KMS-11 (cell line): ENCODE results near the gene GEMIN7.

ENCODE experiments used
- H2AFZ ChIP-seq: fragments of 200-600 bp; sonication (generic); 2 replicates; pipeline ENCODE4 v1.6.1; 2016; ENCODE audit warnings: antibody characterized with exemption, mixed run types, low read depth
- H3K27ac ChIP-seq: fragments of 200-600 bp; sonication (generic); 2 replicates; pipeline ENCODE4 v1.6.1; 2016; ENCODE audit warnings: mild to moderate bottlenecking, mixed run types
- H3K27me3 ChIP-seq: fragments of 200-600 bp; sonication (generic); 2 replicates; pipeline ENCODE4 v1.6.1; 2017; ENCODE audit warnings: mild to moderate bottlenecking, low read depth, mixed run types, moderate library complexity; ENCODE audit not compliant: insufficient read depth
- H3K36me3 ChIP-seq: fragments of 200-600 bp; sonication (generic); 2 replicates; pipeline ENCODE4 v1.6.1; 2017; ENCODE audit warnings: mild to moderate bottlenecking, mixed run types; ENCODE audit not compliant: insufficient read depth
- H3K4me1 ChIP-seq: fragments of 200-600 bp; sonication (generic); 2 replicates; pipeline ENCODE4 v1.6.1; 2016; ENCODE audit warnings: mild to moderate bottlenecking, low read depth, mixed run types; ENCODE audit not compliant: poor library complexity, severe bottlenecking
- H3K4me2 ChIP-seq: fragments of 200-600 bp; sonication (generic); 2 replicates; pipeline ENCODE4 v1.7.0; 2016; ENCODE audit warnings: mild to moderate bottlenecking, mixed run types
- H3K4me3 ChIP-seq: fragments of 200-600 bp; sonication (generic); IDR thresholded peaks from 2 replicates; pipeline ENCODE4 v1.6.1; 2017; ENCODE audit warnings: low read depth, low read length, mixed read lengths; ENCODE audit not compliant: insufficient read depth
- H3K79me2 ChIP-seq: fragments of 200-600 bp; sonication (generic); 2 replicates; pipeline ENCODE4 v1.6.1; 2016; ENCODE audit warnings: low read depth, mixed run types; ENCODE audit not compliant: insufficient read depth
- H3K9ac ChIP-seq: fragments of 200-600 bp; sonication (generic); 2 replicates; pipeline ENCODE4 v1.6.1; 2016; ENCODE audit warnings: mild to moderate bottlenecking, mixed run types
- H4K20me1 ChIP-seq: fragments of 200-600 bp; sonication (generic); 2 replicates; pipeline ENCODE4 v1.6.1; 2016; ENCODE audit warnings: mild to moderate bottlenecking, mixed run types; ENCODE audit not compliant: insufficient read depth
- TF ChIP-seq, protein P1 (sequence below): fragments of 200-600 bp; sonication (generic); conservative IDR thresholded peaks from 2 replicates; pipeline ENCODE4 v1.6.1; 2017; ENCODE audit warnings: low read depth, mild to moderate bottlenecking, antibody characterized with exemption, low read length, moderate library complexity, mixed read lengths

GEMIN7 gene

DNA sequence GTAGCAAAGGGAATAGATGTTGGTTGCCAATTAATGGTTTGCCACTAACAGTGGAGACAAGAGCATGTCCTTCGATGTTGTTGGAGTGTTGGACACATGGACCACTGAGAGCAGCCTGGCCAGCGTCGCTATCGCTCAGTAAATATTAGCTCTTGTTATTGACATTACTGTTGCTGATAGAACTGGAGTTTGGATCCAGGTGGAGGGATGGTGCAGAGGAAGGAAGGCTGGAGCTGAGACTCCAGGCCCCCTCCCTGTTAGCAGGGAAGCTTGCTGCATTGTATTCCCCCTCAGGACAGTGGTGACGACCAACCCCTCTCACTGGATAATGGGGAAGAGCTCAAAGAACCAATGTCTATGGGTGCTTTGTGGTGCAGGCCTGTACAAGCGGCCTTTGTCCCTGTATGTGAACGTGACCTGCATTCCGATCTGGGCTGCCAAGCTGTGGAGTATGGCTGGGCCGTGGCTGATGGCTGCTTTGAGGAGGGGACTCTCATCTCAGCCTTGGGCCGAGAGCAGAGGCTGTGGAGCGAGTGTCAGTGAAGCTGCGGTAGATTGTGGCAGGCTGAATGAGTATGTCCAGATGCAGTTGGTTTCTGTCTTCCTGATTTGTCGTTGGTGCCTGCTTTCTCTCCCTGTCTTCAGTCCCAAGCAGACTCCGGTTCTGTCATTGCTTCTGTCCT lies 33.2 kb upstream of the GEMIN7 start:
- Histone ChIP-seq H3K4me3 (no peak overlapping the region), H3K4me2 (no peak overlapping the region), H4K20me1 (no peaks in the 10 kb centered on the region), H3K9ac (no peak overlapping the region), H3K4me1 (peaks cover 58% of the 10 kb centered on the region), H3K27me3 (no peaks in the 10 kb centered on the region), H3K79me2 (peaks cover 91% of the 10 kb centered on the region), H2AFZ (no peak overlapping the region), H3K27ac (no peak overlapping the region), H3K36me3 (peaks cover 10% of the 10 kb centered on the region; the same call in 1 of the 2 replicates)
- TF ChIP-seq, protein P1, sequence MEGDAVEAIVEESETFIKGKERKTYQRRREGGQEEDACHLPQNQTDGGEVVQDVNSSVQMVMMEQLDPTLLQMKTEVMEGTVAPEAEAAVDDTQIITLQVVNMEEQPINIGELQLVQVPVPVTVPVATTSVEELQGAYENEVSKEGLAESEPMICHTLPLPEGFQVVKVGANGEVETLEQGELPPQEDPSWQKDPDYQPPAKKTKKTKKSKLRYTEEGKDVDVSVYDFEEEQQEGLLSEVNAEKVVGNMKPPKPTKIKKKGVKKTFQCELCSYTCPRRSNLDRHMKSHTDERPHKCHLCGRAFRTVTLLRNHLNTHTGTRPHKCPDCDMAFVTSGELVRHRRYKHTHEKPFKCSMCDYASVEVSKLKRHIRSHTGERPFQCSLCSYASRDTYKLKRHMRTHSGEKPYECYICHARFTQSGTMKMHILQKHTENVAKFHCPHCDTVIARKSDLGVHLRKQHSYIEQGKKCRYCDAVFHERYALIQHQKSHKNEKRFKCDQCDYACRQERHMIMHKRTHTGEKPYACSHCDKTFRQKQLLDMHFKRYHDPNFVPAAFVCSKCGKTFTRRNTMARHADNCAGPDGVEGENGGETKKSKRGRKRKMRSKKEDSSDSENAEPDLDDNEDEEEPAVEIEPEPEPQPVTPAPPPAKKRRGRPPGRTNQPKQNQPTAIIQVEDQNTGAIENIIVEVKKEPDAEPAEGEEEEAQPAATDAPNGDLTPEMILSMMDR: no peak

DNA sequence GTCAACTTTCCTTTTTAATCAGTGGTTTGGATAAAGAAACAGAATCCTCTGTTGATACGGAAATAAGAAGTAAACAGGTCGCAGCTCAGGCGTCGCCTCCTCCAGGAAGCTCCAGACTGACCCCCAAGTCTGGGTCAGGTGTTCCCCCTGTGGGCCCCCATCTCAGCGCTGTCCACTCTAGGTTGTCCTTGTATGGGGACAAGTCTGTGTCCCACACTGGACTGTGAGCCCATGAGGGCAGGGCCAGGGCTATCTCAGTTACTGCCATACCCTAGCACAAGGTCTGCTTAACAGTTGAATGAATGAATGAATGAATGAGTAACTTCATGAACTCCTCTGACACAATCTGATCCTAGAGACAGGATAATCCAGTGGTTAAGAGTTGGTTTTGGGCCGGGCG lies 32.7 kb upstream of the GEMIN7 start:
- H3K27me3 ChIP-seq: no peaks in the 10 kb centered on the region
- no peaks in the 10 kb centered on the region for H4K20me1 ChIP-seq
- peaks cover 88% of the 10 kb centered on the region for H3K79me2 ChIP-seq
- no peak overlapping the region for H3K9ac ChIP-seq
- peaks cover 10% of the 10 kb centered on the region; the same call in 1 of the 2 replicates for H3K36me3 ChIP-seq
- H3K27ac ChIP-seq: no peak overlapping the region
- H2AFZ ChIP-seq: no peak overlapping the region
- no peak overlapping the region for H3K4me3 ChIP-seq
- TF ChIP-seq, protein P1: no peak
- H3K4me1 ChIP-seq: peaks cover 59% of the 10 kb centered on the region
- H3K4me2 ChIP-seq: no peak overlapping the region

DNA sequence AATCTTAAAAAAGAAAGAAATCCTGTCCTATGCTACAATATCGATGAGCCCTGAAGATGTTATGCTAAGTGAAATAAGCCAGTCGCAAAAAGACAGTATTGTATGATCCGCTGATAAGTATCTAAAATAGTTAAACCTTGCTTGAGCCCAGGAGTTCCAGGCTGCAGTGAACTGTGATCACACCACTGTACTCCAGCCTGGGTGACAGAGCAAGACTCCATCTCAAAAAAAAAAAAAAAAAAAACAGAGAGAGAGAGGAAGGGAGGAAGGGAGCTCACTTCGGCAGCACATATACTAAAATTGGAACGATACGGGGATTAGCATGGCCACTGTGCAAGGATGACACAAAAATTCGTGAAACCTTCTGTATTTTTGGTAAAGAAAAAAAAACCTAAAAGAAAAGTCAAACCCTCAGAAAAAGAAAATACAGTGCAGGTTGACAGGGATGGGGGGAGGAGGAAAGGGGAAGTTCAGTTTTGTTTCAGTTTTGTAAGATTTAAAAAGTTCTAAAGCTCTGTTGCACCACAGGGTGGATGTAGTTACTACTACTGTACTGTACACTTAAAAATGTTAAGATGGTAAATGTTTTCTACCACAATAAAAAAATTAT lies 31.8 kb upstream of the GEMIN7 start:
- Histone ChIP-seq H3K27ac (no peak overlapping the region), H2AFZ (no peak overlapping the region), H3K4me2 (peak overlapping the region; percentile 2; the same call in 1 of the 2 replicates), H3K4me1 (peaks cover 64% of the 10 kb centered on the region), H4K20me1 (no peaks in the 10 kb centered on the region), H3K79me2 (peaks cover 80% of the 10 kb centered on the region), H3K27me3 (no peaks in the 10 kb centered on the region), H3K9ac (no peak overlapping the region), H3K4me3 (no peak overlapping the region), H3K36me3 (peaks cover 10% of the 10 kb centered on the region; the same call in 1 of the 2 replicates)
- TF ChIP-seq, protein P1: no peak

DNA sequence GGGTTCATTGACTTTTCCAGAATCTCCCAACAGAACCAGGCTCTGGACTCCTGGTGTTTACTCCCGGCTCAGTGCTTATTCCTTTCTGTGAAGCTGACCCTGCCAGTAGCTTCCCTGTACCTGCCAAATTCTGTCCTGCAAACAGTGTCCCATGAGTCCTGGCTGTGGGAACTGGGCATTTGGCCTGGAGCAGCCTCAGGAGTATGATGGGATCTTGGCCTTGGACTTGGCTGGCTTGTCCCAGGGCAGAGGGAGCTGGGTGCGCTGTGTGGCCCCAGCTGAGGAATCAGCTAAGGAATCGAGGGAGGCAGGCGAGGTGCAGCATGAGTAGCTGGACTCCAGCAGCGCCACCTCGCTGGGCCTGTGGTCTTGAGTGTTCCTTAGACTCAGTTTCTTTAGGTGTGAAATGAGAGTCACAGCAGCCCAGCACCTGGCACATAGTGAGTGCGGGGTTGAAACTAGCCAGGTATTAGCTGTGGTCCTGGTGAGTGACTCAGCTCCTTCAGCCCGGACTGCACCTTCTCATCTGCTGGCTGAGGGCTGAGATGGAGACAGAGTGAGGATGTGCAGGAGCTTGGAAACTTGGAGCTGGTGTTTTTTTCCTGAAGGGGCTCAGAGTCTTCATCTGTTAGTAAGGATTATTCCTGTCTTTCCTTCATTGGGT lies 29.9 kb upstream of the GEMIN7 start:
- H3K27me3 ChIP-seq: no peaks in the 10 kb centered on the region
- no peak overlapping the region for H2AFZ ChIP-seq
- TF ChIP-seq, protein P1: no peak
- H3K36me3 ChIP-seq: 0 out of 2 replicates have a peak, but pooled peaks cover 4% of the 10 kb centered on the region
- no peaks in the 10 kb centered on the region for H4K20me1 ChIP-seq
- H3K4me1 ChIP-seq: peaks cover 79% of the 10 kb centered on the region
- H3K4me3 ChIP-seq: no peak overlapping the region
- H3K27ac ChIP-seq: peak overlapping the region; percentile 53; the same call in 1 of the 2 replicates
- no peak overlapping the region; the same call in 1 of the 2 replicates for H3K9ac ChIP-seq
- H3K4me2 ChIP-seq: peak overlapping the region; percentile 37; the same call in 1 of the 2 replicates
- peaks cover 68% of the 10 kb centered on the region for H3K79me2 ChIP-seq
